ENCODE data around the gene NPW. TPM values are rescaled to one million over a fixed set of nuclear protein-coding genes. Genes with fewer than 3 reads are reported as not detected.

NPW gene
- total and polyA plus RNA-seq, 2 donors (not counting 3 experiments of a cell fraction or from before 2014, with no cell fraction given), result 0.84 to 3.3 TPM

GRCh38 chr16:2054543-2055245, 35.1 kb downstream of the NPW start:
- FAIRE-seq (no peak), DNase-seq (ENCODE audit: low read depth, low spot score) (no peak)
- ChIA-PET CTCF (interaction anchor here (3.1 kb wide), 1 partner anchor 32 kb away, joined by 93 read pairs; no protein-coding TSS in a partner anchor), POLR2A (no interaction called here)
- Histone ChIP-seq H3K36me3 (ENCODE audit: control insufficient read depth in 2 of 2, extremely low read depth in 1 of 2, insufficient read depth in 2 of 2, low read length in 2 of 2) (peaks cover 5 to 42% of the 10 kb centered on the region in 2 experiments), H3K79me2 (ENCODE audit: control insufficient read depth, insufficient read depth, low read length) (no peaks in the 10 kb centered on the region), H3K4me3 (replicated peaks in 1 of 3; ENCODE audit: insufficient read depth in 1 of 3, low read depth in 1 of 3, low read length in 3 of 3) (no peak overlapping the region), H3K9me1 (replicated peaks; ENCODE audit: control insufficient read depth, extremely low read depth, insufficient read depth, low read length) (no peaks in the 10 kb centered on the region), H3K4me1 (ENCODE audit: control insufficient read depth, extremely low read depth, insufficient read depth, low read length) (no peaks in the 10 kb centered on the region), H3K4me2 (ENCODE audit: insufficient read depth, low read length) (no peak overlapping the region), H3K9ac (replicated peaks; ENCODE audit: extremely low read depth, insufficient read depth, low read length) (no peak overlapping the region), H3K27me3 (ENCODE audit: control insufficient read depth in 2 of 2, insufficient read depth in 2 of 2, low read length in 2 of 2) (no peaks in the 10 kb centered on the region), H3K27ac (ENCODE audit: insufficient read depth, low read depth, low read length) (no peak overlapping the region), H4K20me1 (replicated peaks; ENCODE audit: control insufficient read depth, extremely low read depth, insufficient read depth, low read length) (no peaks in the 10 kb centered on the region), H2AFZ (ENCODE audit: low read depth, low read length) (no peak overlapping the region), H3K9me3 (replicated peaks; ENCODE audit: control insufficient read depth, insufficient read depth, low read length) (no peaks in the 10 kb centered on the region)
- intact Hi-C loops (cut with micrococcal nuclease), result no loop called here
- no TSS peak for BruUV-seq (replicated peaks)
- TF ChIP-seq FOS (IDR thresholded peaks at IDR 0.05; ENCODE audit: borderline replicate concordance, insufficient read depth, low read length) (no peak), GATA2 (IDR thresholded peaks at IDR 0.05; ENCODE audit: insufficient read depth, insufficient read length, low read depth, low read length) (no peak), JUN (IDR thresholded peaks at IDR 0.05; ENCODE audit: borderline replicate concordance, insufficient read depth, insufficient read length, low read depth) (no peak), EZH2 (IDR thresholded peaks at IDR 0.05; ENCODE audit: borderline replicate concordance, low read depth, low read length, severe bottlenecking) (no peak), POLR2A (IDR thresholded peaks at IDR 0.05; ENCODE audit: low read depth, low read length) (no peak), MAX (IDR thresholded peaks at IDR 0.05; ENCODE audit: insufficient read depth, insufficient read length) (no peak), MYC (IDR thresholded peaks at IDR 0.05; ENCODE audit: low read depth, low read length) (no peak), CTCF (IDR thresholded peaks at IDR 0.05; ENCODE audit: extremely low read depth in 1 of 2, insufficient read depth in 1 of 2, low read depth in 1 of 2, low read length in 2 of 2) (no peak)
- dilution Hi-C loops (cut with MboI; ENCODE audit: extremely low pct_ligation_motif_present, low sequenced_read_pairs), result no loop called here
